Skeletal muscle tissue (tissue), 4 donors: ENCODE measurements around the gene EHD4. TPM values are rescaled to one million over a fixed set of nuclear protein-coding genes. Genes with fewer than 3 reads are reported as not detected.

Experiments used
- H3K27ac ChIP-seq: one replicate; pipeline ENCODE4 v1.7.0; 2013; ENCODE audit warnings: mild to moderate bottlenecking, low read depth, low read length, inconsistent platforms
- H3K27me3 ChIP-seq, 3 donors: one replicate each; pipeline ENCODE4 v1.7.0; 2013; ENCODE audit warnings: low read length in 3 of 3; ENCODE audit not compliant: control insufficient read depth in 3 of 3, insufficient read depth in 3 of 3
- H3K36me3 ChIP-seq, 3 donors: one replicate each; pipeline ENCODE4 v1.7.0; 2013; ENCODE audit warnings: low read length in 3 of 3; ENCODE audit not compliant: control insufficient read depth in 3 of 3, insufficient read depth in 3 of 3
- H3K4me1 ChIP-seq, 3 donors: one replicate each; pipeline ENCODE4 v1.7.0; 2013; ENCODE audit warnings: low read length in 3 of 3, mild to moderate bottlenecking in 3 of 3; ENCODE audit not compliant: control insufficient read depth in 3 of 3, insufficient read depth in 3 of 3
- H3K4me3 ChIP-seq, 3 donors: one replicate each; pipeline ENCODE4 v1.7.0; 2013; ENCODE audit warnings: low read length in 3 of 3
- H3K9ac ChIP-seq, 3 donors: one replicate each; pipeline ENCODE4 v1.7.0; 2013; ENCODE audit warnings: low read length in 3 of 3, mild to moderate bottlenecking in 3 of 3, moderate library complexity in 2 of 3, low read depth in 1 of 3
- H3K9me3 ChIP-seq, 3 donors: one replicate each; pipeline ENCODE4 v1.7.0; 2013; ENCODE audit warnings: low read length in 3 of 3; ENCODE audit not compliant: control insufficient read depth in 3 of 3
- total RNA-seq: library from RNA; depleted of rRNA; stranded (reverse); fragments of >200 nt; gene quantifications from one replicate; pipeline ENCODE4 v1.2.3, GENCODE V29; 2014
- donor health status: Osteomylitis.

The EHD4 gene
- total RNA-seq, 1 donor from 2014 or later = 24.0 TPM

DNA sequence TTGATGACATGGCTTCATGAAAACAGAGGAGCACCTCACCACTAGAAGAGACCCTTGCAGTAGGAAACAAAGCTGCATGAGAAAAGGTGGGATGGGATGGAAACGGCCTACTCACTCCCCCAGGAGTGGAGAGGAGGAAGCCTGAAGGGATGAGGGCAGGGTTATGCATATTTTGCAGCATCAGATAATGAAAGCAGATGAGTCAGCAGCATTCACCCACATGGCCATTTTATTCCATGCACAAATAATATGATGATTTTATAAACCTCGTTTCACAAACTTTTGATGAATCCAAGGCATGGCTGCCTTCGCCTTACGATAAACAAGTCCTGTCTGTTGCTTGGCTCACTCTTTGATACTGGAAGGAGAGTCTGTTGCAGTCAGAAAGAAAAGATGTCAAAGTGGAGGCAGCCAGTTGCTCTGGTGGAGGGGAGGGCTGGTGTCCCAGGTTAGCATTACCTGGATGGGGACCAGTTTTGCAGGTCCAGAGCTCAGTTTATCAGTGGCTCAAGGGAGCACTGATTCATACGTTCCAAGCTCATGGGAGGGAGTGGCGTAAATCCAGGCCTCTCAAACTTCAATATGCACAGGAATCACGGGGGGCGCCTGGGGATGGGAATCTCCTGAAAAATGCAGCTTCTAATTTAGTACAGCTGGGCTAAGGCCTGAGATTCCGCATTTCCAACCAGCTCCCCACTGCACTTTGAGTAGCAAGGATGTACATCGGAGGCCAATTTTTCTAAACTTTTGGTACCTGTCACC, 9.2 kb upstream of the EHD4 start:
- no peaks in the 10 kb centered on the region for H3K27me3 ChIP-seq
- H3K27ac ChIP-seq = no peak overlapping the region
- no peak overlapping the region for H3K4me3 ChIP-seq
- no peaks in the 10 kb centered on the region for H3K4me1 ChIP-seq
- H3K9me3 ChIP-seq = no peaks in the 10 kb centered on the region
- H3K36me3 ChIP-seq = no peaks in the 10 kb centered on the region
- H3K9ac ChIP-seq = no peak overlapping the region

GRCh38 chr15:41980654-41981323, 8.4 kb upstream of the EHD4 start:
- Histone ChIP-seq H3K4me1 (no peaks in the 10 kb centered on the region), H3K9me3 (no peaks in the 10 kb centered on the region), H3K4me3 (no peak overlapping the region), H3K27me3 (no peaks in the 10 kb centered on the region), H3K36me3 (no peaks in the 10 kb centered on the region), H3K9ac (no peak overlapping the region), H3K27ac (no peak overlapping the region)

DNA sequence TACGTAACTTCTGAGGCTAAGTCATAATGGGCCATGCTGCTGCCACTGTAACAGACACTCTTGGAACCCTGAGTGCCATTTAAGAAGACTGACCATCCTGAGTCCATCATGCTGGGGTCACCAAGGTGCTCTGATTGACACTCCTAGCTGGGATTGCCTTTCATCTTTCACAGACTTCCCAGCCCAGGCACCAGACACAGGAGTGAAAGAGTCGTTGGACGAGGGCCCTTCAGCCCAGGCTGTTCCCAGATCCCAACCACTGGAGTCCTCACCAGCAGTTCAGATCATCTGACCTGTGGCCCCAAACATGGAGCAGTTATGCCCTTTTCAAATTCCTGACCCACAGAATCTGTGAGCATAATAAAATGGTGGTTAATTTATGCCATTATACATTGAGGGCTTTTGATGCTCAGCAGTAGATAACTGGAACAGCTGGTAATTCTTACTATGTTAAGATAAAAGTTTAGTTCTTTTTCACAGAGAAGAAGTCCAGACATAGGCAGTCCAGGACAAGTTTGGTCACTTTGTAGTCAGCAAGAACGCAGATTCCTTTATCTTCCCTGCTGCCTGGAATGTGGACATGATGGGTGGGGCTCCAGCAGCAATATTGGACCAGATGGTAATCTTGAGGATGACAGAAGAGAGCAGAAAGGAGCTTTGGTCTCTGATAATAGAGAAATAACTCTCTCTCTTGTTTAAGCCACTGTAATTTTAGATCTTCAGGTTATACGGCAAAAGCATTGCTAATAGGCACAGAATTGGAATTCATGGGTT, 7.3 kb upstream of the EHD4 start:
- H3K9me3 ChIP-seq = no peaks in the 10 kb centered on the region
- H3K36me3 ChIP-seq = no peaks in the 10 kb centered on the region
- H3K4me3 ChIP-seq = no peak overlapping the region
- H3K27me3 ChIP-seq = no peaks in the 10 kb centered on the region
- H3K4me1 ChIP-seq = no peaks in the 10 kb centered on the region
- no peak overlapping the region for H3K9ac ChIP-seq
- H3K27ac ChIP-seq = no peak overlapping the region

GRCh38 chr15:41978534-41978933, 6.2 kb upstream of the EHD4 start:
- no peaks in the 10 kb centered on the region for H3K4me1 ChIP-seq
- H3K27ac ChIP-seq = no peak overlapping the region
- H3K4me3 ChIP-seq = no peak overlapping the region
- H3K27me3 ChIP-seq = no peaks in the 10 kb centered on the region
- H3K9me3 ChIP-seq = no peaks in the 10 kb centered on the region
- H3K36me3 ChIP-seq = no peaks in the 10 kb centered on the region
- no peak overlapping the region for H3K9ac ChIP-seq

DNA sequence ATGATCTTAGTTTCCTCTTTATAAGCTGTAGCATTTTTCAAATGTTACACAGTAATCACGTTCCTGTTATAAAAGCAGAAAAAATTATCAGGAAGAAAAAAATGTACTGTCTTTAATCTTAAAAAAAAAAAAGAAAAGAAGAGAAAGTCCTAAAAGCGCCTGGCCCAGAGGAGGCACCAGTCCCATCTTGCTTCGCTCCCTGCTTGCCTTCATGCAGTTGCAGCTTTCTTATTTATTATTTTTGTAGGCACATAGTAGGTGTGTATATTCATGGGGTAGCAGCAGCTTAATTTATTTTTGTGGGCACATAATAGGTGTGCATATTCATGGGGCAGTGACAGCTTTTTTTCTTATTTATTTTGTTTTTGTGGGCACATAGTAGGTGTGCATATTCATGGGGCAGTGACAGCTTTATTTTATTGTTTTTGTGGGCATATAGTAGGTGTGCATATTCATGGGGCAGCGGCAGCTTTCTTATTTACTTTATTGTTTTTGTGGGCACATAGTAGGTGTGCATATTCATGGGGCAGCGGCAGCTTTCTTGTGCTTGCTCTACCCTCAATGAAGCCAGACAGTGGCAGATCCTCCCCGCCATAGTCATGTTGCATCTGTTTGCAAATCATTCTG, 5.5 kb upstream of the EHD4 start:
- no peaks in the 10 kb centered on the region for H3K27me3 ChIP-seq
- no peak overlapping the region for H3K27ac ChIP-seq
- H3K9me3 ChIP-seq = no peaks in the 10 kb centered on the region
- no peak overlapping the region for H3K9ac ChIP-seq
- no peaks in the 10 kb centered on the region for H3K36me3 ChIP-seq
- H3K4me3 ChIP-seq = no peak overlapping the region
- H3K4me1 ChIP-seq = peaks cover 0 to 2% (median 1%) of the 10 kb centered on the region in 3 donors

DNA sequence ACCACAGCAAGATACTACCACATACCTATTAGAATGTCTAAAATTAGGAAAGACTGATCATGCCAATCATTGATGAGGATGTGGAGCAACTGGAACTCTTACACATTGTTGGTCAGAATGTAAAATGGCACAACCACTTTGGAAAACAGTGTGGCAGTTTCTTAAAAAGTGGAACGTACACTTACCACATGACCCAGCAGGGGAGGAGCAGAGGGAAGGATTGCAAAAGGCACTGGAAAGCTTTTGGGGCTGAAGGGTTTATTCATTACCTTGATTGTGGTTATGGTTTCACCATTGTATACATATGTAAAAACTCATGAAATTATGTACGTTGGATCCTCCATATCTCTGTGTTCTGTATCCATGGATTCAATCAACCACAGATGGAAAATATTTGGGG, 3.3 kb upstream of the EHD4 start:
- Histone ChIP-seq H3K36me3 (no peaks in the 10 kb centered on the region), H3K9me3 (no peaks in the 10 kb centered on the region), H3K4me1 (peaks cover 7 to 15% (median 10%) of the 10 kb centered on the region in 3 donors), H3K27ac (no peak overlapping the region), H3K4me3 (no peak overlapping the region), H3K27me3 (no peaks in the 10 kb centered on the region), H3K9ac (no peak overlapping the region)

- Histone ChIP-seq H3K27me3 (no peaks in the 10 kb centered on the region), H3K4me1 (peaks cover 10 to 22% (median 21%) of the 10 kb centered on the region in 3 donors), H3K4me3 (no peak overlapping the region), H3K27ac (no peak overlapping the region), H3K9ac (no peak overlapping the region), H3K9me3 (no peaks in the 10 kb centered on the region), H3K36me3 (no peaks in the 10 kb centered on the region)
Observed at GRCh38 chr15:41974041-41974440, 1.7 kb upstream of the EHD4 start.

- Histone ChIP-seq H3K9ac (peak overlapping the region; percentile 80 to 81 (median 80)), H3K4me1 (peaks cover 10 to 25% (median 22%) of the 10 kb centered on the region in 3 donors), H3K27me3 (no peaks in the 10 kb centered on the region), H3K27ac (peak overlapping the region; percentile 81), H3K4me3 (peak overlapping the region; percentile 90 to 98 (median 91)), H3K36me3 (no peaks in the 10 kb centered on the region), H3K9me3 (no peaks in the 10 kb centered on the region)
Observed at GRCh38 chr15:41971895-41972252, 483 bp downstream of the EHD4 start.

DNA sequence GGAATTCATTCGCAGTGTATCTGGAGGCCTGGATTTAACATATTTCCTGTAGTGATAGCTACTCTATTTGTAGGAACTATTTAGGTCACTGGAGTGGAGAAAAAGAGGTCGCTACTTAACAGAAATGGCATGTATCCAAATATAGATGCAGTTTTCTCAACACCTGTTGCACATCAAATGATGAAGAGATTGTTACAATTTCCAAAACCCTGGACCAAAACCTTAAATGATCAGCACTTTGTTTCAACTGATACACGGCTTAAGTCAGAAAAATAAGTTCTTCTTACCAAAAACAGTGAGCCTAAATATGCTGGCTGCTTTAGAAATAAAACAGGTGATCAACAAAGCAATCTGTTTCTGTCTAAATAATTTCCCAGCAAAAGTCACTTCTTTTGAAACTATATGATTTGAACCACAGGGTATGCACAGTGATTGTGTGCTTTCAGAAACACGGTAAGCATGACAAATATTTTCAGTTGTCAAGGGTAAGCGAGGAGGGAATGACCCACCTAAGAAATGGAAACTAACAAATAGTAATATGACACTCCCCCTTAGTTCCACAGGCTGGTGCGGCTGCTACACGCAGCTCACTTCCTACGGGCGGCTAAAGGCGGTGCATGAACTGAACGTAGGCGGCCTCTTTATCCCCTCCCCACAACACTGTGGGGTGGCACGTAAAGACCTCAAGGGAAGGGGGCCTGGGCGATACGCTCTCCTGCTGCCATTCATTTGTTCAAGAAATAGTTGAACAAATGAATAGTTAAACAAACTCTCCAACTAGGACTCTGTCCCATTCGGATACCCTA, 1.1 kb downstream of the EHD4 start:
- H3K4me1 ChIP-seq = peaks cover 10 to 31% (median 27%) of the 10 kb centered on the region in 3 donors
- peak overlapping the region; percentile 90 to 98 (median 91) for H3K4me3 ChIP-seq
- H3K9me3 ChIP-seq = no peaks in the 10 kb centered on the region
- H3K9ac ChIP-seq = peak overlapping the region; percentile 80 to 81 (median 80)
- H3K27ac ChIP-seq = peak overlapping the region; percentile 81
- no peaks in the 10 kb centered on the region for H3K27me3 ChIP-seq
- H3K36me3 ChIP-seq = no peaks in the 10 kb centered on the region
